HCT116 (cell line): ENCODE measurements around the gene TUBA3E. TPM values are rescaled to one million over a fixed set of nuclear protein-coding genes. Genes with fewer than 3 reads are reported as not detected.

ENCODE experiments used
- ATAC-seq: fragments of 200-7000 bp; cut with Tn5 transposase; 2 replicates; pipeline ENCODE4 v1.9.1; 2020; ENCODE audit warnings: mild to moderate bottlenecking, moderate library complexity
- BruUV-seq: library from RNA; stranded (reverse); fragments of 400-500 nt; replicated peaks from 2 replicates; lab custom pipeline; 2021; lab: Mats Ljungman, UMichigan
- CTCF ChIA-PET: fragments of 300-600 bp; sonication (Branson Sonifier 250); formaldehyde crosslinking; loops from one replicate; lab custom pipeline; 2021; ENCODE audit warnings: antibody characterized with exemption; lab: Charles Lee
- POLR2A ChIA-PET: fragments of 300-600, 350-600 bp; sonication (Branson Sonifier 250); formaldehyde crosslinking; loops from one replicate; lab custom pipeline; 2021; ENCODE audit warnings: antibody characterized with exemption; lab: Charles Lee
- RAD21 ChIA-PET, 2 experiments: fragments of 300-600 bp; sonication (Branson Sonifier 250); formaldehyde crosslinking; loops; one replicate each; lab custom pipeline; 2023; ENCODE audit warnings: low total read pairs in 2 of 2; ENCODE audit not compliant: uncharacterized antibody in 2 of 2, unreplicated experiment in 2 of 2, low non-redundant PET in 1 of 2; lab: Charles Lee
- DNase-seq: peaks from one replicate; pipeline ENCODE4 v3.0.0-alpha.2; 2010; ENCODE audit warnings: low read depth, low spot score
- H2AFZ ChIP-seq: fragments of 200-600 bp; shearing (Covaris generic), sonication (generic); 2 replicates; pipeline ENCODE4 v1.6.1; 2017; ENCODE audit warnings: low read depth, mixed run types, mixed read lengths, antibody characterized with exemption, low read length; ENCODE audit not compliant: poor library complexity, severe bottlenecking
- H3K27ac ChIP-seq: 2 replicates; pipeline ENCODE4 v1.5.1; 2012; ENCODE audit warnings: low read depth, low read length
- H3K27me3 ChIP-seq: fragments of 200-600 bp; sonication (generic); 2 replicates; pipeline ENCODE4 v1.6.1; 2016; ENCODE audit warnings: mixed run types, low read length, mixed read lengths; ENCODE audit not compliant: insufficient read depth
- H3K36me3 ChIP-seq, 2 experiments: fragments of 200-500 bp in 1 of 2; fragments of 200-600 bp in 1 of 2; sonication (Bioruptor generic) in 1 of 2; sonication (generic) in 1 of 2; 2 replicates each; pipeline versions ENCODE4 v1.5.1 to v1.6.1; 2014 to 2016; ENCODE audit warnings: low read length in 2 of 2, inconsistent platforms in 1 of 2, mixed read lengths in 1 of 2, mixed run types in 1 of 2; ENCODE audit not compliant: insufficient read depth in 2 of 2, control insufficient read depth in 1 of 2
- H3K4me1 ChIP-seq, 2 experiments: fragments of 200-600 bp in 1 of 2; sonication (generic) in 1 of 2; 2 replicates each; pipeline versions ENCODE4 v1.5.1 to v1.6.1; 2012 to 2017; ENCODE audit warnings: low read length in 2 of 2, inconsistent platforms in 1 of 2, mild to moderate bottlenecking in 1 of 2, mixed read lengths in 1 of 2, mixed run types in 1 of 2, moderate library complexity in 1 of 2; ENCODE audit not compliant: insufficient read depth in 2 of 2, control insufficient read depth in 1 of 2
- H3K4me2 ChIP-seq: fragments of 200-600 bp; sonication (generic); 2 replicates; pipeline ENCODE4 v1.6.1; 2017; ENCODE audit warnings: mixed run types, low read length, mixed read lengths
- H3K4me3 ChIP-seq, 2 experiments: fragments of 200-600 bp in 1 of 2; sonication (generic) in 1 of 2; replicated peaks in 1 of 2; 2 replicates each; pipeline ENCODE4 v1.5.1; 2011 to 2016; ENCODE audit warnings: low read length in 2 of 2, control low read depth in 1 of 2, low read depth in 1 of 2, mild to moderate bottlenecking in 1 of 2, mixed read lengths in 1 of 2, mixed run types in 1 of 2
- H3K79me2 ChIP-seq: fragments of 200-600 bp; sonication (generic); 2 replicates; pipeline ENCODE4 v1.6.1; 2017; ENCODE audit warnings: mild to moderate bottlenecking, mixed run types, low read length, moderate library complexity, mixed read lengths; ENCODE audit not compliant: insufficient read depth
- H3K9ac ChIP-seq: fragments of 200-600 bp; sonication (generic); 2 replicates; pipeline ENCODE4 v1.6.1; 2016; ENCODE audit warnings: low read length, mixed read lengths
- H3K9me2 ChIP-seq: fragments of 200-600 bp; sonication (generic), shearing (Covaris generic); 2 replicates; pipeline ENCODE4 v1.6.1; 2017; ENCODE audit warnings: mixed run types, mild to moderate bottlenecking, moderate library complexity; ENCODE audit not compliant: insufficient read depth
- H3K9me3 ChIP-seq, 2 experiments: fragments of 200-500 bp in 1 of 2; fragments of 200-600 bp in 1 of 2; sonication (Bioruptor generic) in 1 of 2; sonication (generic) in 1 of 2; 2 replicates each; pipeline ENCODE4 v1.6.1; 2014 to 2017; ENCODE audit warnings: low read length in 2 of 2, mixed read lengths in 2 of 2, inconsistent platforms in 1 of 2, low read depth in 1 of 2, mild to moderate bottlenecking in 1 of 2, mixed run types in 1 of 2, moderate library complexity in 1 of 2; ENCODE audit not compliant: control insufficient read depth in 1 of 2, insufficient read depth in 1 of 2
- H4K20me1 ChIP-seq: fragments of 200-600 bp; sonication (generic), shearing (Covaris generic); 2 replicates; pipeline ENCODE4 v1.6.1; 2017; ENCODE audit warnings: mixed run types, mild to moderate bottlenecking, moderate library complexity; ENCODE audit not compliant: insufficient read depth
- CBX3 ChIP-seq: IDR thresholded peaks from 2 replicates; pipeline ENCODE4 v1.6.1; 2012; ENCODE audit warnings: low read depth
- intact Hi-C: fragments of 100-400 bp; cut with micrococcal nuclease; formaldehyde crosslinking; loops from 2 replicates; pipeline ENCODE4 v1.10.0; 2022
- total RNA-seq: library from RNA; stranded (reverse); gene quantifications from one replicate; pipeline ENCODE4 v1.2.1, GENCODE V29; 2021; ENCODE audit not compliant: unreplicated experiment
- TF ChIP-seq, protein P1 (sequence below): IDR thresholded peaks from 2 replicates; pipeline ENCODE4 v1.6.1; 2011; ENCODE audit warnings: mild to moderate bottlenecking, low read length, moderate library complexity; ENCODE audit not compliant: insufficient replicate concordance; ENCODE audit errors: extremely low read depth
- TF ChIP-seq, protein P2 (sequence below): IDR thresholded peaks from 2 replicates; pipeline ENCODE4 v1.6.1; 2012
- TF ChIP-seq, protein P3 (sequence below), 3 experiments: fragments of 200-600 bp in 1 of 3; sonication (generic) in 1 of 3; IDR thresholded peaks in 2 of 3; conservative IDR thresholded peaks in 1 of 3; 2 replicates each; pipeline ENCODE4 v1.5.1; 2012 to 2017; ENCODE audit warnings: low read depth in 2 of 3, low read length in 2 of 3, antibody characterized with exemption in 1 of 3, borderline replicate concordance in 1 of 3, control low read depth in 1 of 3, mild to moderate bottlenecking in 1 of 3, mixed read lengths in 1 of 3, mixed run types in 1 of 3, moderate library complexity in 1 of 3; ENCODE audit not compliant: insufficient read depth in 1 of 3

TUBA3E gene
- total RNA-seq, 1 experiment from 2014 or later = not detected

DNA sequence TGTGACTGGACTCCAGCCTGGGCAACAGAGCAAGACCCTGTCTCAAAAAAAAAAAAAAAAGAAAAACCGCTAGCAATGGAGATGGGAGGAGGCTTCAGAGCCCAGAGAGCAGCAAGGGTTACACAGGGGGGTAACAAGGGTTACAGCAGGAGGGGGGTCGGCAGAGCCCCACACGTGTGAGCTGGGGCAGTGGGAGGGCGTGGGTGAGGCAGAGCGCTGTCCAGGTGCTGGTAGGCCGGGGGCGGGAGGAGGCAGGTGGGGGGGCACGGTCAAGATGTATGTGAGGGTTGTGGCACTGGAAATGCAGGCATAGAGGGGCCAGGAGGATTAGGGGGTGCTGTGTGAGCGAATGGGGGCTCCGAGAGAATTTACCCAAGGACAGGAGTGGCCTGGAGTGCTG is 12.8 kb downstream of the TUBA3E start:
- ChIA-PET CTCF (interaction anchor here (0.8 kb wide), 1 partner anchor 1304 kb away, joined by 7 read pairs; no protein-coding TSS in a partner anchor), POLR2A (interaction anchor here (1.1 kb wide), 1 partner anchor 1304 kb away, joined by 11 read pairs; no protein-coding TSS in a partner anchor), RAD21 (interaction anchor here in 1 of 2 experiments (0.6 kb wide), 1 partner anchor 1303 kb away, joined by 5 read pairs; no protein-coding TSS in a partner anchor)
- ATAC-seq (no peak), DNase-seq (no peak)
- no peaks in the 10 kb centered on the region for H4K20me1 ChIP-seq
- H3K9me2 ChIP-seq = no peaks in the 10 kb centered on the region
- H3K27ac ChIP-seq = no peak overlapping the region
- H3K4me3 ChIP-seq = no peak overlapping the region
- H3K79me2 ChIP-seq = peaks cover 31% of the 10 kb centered on the region
- H3K4me1 ChIP-seq = peaks cover 0 to 15% of the 10 kb centered on the region in 2 experiments; a peak in 1 of 4 replicates
- intact Hi-C loops = no loop called here
- no peaks in the 10 kb centered on the region for H3K27me3 ChIP-seq
- BruUV-seq = no TSS peak
- TF ChIP-seq, protein P1, sequence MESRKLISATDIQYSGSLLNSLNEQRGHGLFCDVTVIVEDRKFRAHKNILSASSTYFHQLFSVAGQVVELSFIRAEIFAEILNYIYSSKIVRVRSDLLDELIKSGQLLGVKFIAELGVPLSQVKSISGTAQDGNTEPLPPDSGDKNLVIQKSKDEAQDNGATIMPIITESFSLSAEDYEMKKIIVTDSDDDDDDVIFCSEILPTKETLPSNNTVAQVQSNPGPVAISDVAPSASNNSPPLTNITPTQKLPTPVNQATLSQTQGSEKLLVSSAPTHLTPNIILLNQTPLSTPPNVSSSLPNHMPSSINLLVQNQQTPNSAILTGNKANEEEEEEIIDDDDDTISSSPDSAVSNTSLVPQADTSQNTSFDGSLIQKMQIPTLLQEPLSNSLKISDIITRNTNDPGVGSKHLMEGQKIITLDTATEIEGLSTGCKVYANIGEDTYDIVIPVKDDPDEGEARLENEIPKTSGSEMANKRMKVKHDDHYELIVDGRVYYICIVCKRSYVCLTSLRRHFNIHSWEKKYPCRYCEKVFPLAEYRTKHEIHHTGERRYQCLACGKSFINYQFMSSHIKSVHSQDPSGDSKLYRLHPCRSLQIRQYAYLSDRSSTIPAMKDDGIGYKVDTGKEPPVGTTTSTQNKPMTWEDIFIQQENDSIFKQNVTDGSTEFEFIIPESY = no peak
- TF ChIP-seq, protein P2, sequence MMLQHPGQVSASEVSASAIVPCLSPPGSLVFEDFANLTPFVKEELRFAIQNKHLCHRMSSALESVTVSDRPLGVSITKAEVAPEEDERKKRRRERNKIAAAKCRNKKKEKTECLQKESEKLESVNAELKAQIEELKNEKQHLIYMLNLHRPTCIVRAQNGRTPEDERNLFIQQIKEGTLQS = no peak
- TF ChIP-seq, protein P3, sequence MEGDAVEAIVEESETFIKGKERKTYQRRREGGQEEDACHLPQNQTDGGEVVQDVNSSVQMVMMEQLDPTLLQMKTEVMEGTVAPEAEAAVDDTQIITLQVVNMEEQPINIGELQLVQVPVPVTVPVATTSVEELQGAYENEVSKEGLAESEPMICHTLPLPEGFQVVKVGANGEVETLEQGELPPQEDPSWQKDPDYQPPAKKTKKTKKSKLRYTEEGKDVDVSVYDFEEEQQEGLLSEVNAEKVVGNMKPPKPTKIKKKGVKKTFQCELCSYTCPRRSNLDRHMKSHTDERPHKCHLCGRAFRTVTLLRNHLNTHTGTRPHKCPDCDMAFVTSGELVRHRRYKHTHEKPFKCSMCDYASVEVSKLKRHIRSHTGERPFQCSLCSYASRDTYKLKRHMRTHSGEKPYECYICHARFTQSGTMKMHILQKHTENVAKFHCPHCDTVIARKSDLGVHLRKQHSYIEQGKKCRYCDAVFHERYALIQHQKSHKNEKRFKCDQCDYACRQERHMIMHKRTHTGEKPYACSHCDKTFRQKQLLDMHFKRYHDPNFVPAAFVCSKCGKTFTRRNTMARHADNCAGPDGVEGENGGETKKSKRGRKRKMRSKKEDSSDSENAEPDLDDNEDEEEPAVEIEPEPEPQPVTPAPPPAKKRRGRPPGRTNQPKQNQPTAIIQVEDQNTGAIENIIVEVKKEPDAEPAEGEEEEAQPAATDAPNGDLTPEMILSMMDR (IDR thresholded peaks at IDR 0.05 in 2 of 3, conservative IDR thresholded peaks at IDR 0.05 in 1 of 3; ENCODE audit: borderline replicate concordance in 1 of 3, insufficient read depth in 1 of 3, low read depth in 2 of 3, low read length in 2 of 3) = no peak
- TF ChIP-seq CBX3 = no peak
- no peak overlapping the region for H2AFZ ChIP-seq
- no peak overlapping the region for H3K4me2 ChIP-seq
- no peak overlapping the region for H3K9ac ChIP-seq
- no peaks in the 10 kb centered on the region for H3K9me3 ChIP-seq
- H3K36me3 ChIP-seq = peaks cover 4 to 6% of the 10 kb centered on the region in 2 experiments; a peak in 2 of 4 replicates
